H9 (cell line): ENCODE results near the gene WDR55. TPM values are rescaled to one million over a fixed set of nuclear protein-coding genes. Genes with fewer than 3 reads are reported as not detected.

ENCODE experiments used
- DNase-seq: peaks from one replicate; pipeline ENCODE4 v3.0.0-alpha.2; 2017
- H2AFZ ChIP-seq: one replicate; pipeline ENCODE4 v1.6.1; 2013; ENCODE audit warnings: mild to moderate bottlenecking, low read length, control low read depth, moderate library complexity
- H2AK5ac ChIP-seq: 2 replicates; pipeline ENCODE4 v1.6.1; 2013; ENCODE audit warnings: low read length, control low read depth, mixed read lengths; ENCODE audit not compliant: insufficient read length
- H2BK120ac ChIP-seq: one replicate; pipeline ENCODE4 v1.6.1; 2013; ENCODE audit warnings: low read depth, mild to moderate bottlenecking, low read length, control low read depth, inconsistent platforms; ENCODE audit not compliant: poor library complexity, severe bottlenecking
- H2BK12ac ChIP-seq: 2 replicates; pipeline ENCODE4 v1.6.1; 2013; ENCODE audit warnings: low read length, control low read depth, mixed read lengths, low read depth; ENCODE audit not compliant: insufficient read length
- H2BK15ac ChIP-seq: 2 replicates; pipeline ENCODE4 v1.6.1; 2013; ENCODE audit warnings: low read depth, low read length, control low read depth
- H2BK20ac ChIP-seq: one replicate; pipeline ENCODE4 v1.6.1; 2013; ENCODE audit warnings: low read depth, mild to moderate bottlenecking, low read length, control low read depth, inconsistent platforms; ENCODE audit not compliant: poor library complexity, severe bottlenecking
- H2BK5ac ChIP-seq: 2 replicates; pipeline ENCODE4 v1.6.1; 2013; ENCODE audit warnings: low read length, control low read depth, mixed read lengths; ENCODE audit not compliant: insufficient read length
- H3K14ac ChIP-seq: 2 replicates; pipeline ENCODE4 v1.6.1; 2013; ENCODE audit warnings: low read length, control low read depth; ENCODE audit not compliant: insufficient read depth
- H3K18ac ChIP-seq: 2 replicates; pipeline ENCODE4 v1.6.1; 2013; ENCODE audit warnings: low read depth, mild to moderate bottlenecking, mixed read lengths, low read length, control low read depth; ENCODE audit not compliant: insufficient read length
- H3K23ac ChIP-seq: 2 replicates; pipeline ENCODE4 v1.6.1; 2013; ENCODE audit warnings: low read length, control low read depth, mixed read lengths, low read depth; ENCODE audit not compliant: insufficient read length
- H3K23me2 ChIP-seq: 2 replicates; pipeline ENCODE4 v1.6.1; 2013; ENCODE audit warnings: low read depth, mild to moderate bottlenecking, mixed read lengths, low read length, control low read depth; ENCODE audit not compliant: insufficient read length, poor library complexity, severe bottlenecking
- H3K27ac ChIP-seq: 2 replicates; pipeline ENCODE4 v1.5.1; 2013; ENCODE audit warnings: low read length, control low read depth, mixed read lengths, low read depth; ENCODE audit not compliant: insufficient read length
- H3K27me3 ChIP-seq: 2 replicates; pipeline ENCODE4 v1.6.1; 2013; ENCODE audit warnings: low read length, control low read depth, inconsistent platforms; ENCODE audit not compliant: insufficient read depth
- H3K4ac ChIP-seq: 2 replicates; pipeline ENCODE4 v1.6.1; 2013; ENCODE audit warnings: low read depth, mild to moderate bottlenecking, control low read depth, inconsistent platforms, low read length, moderate library complexity
- H3K4me1 ChIP-seq: 2 replicates; pipeline ENCODE4 v1.6.1; 2013; ENCODE audit warnings: low read length, control low read depth, inconsistent platforms; ENCODE audit not compliant: insufficient read depth
- H3K4me2 ChIP-seq: 2 replicates; pipeline ENCODE4 v1.6.1; 2013; ENCODE audit warnings: low read length, control low read depth, mixed read lengths; ENCODE audit not compliant: insufficient read length, insufficient read depth
- H3K56ac ChIP-seq: 2 replicates; pipeline ENCODE4 v1.6.1; 2013; ENCODE audit warnings: low read depth, mild to moderate bottlenecking, mixed read lengths, low read length, control low read depth; ENCODE audit not compliant: insufficient read length
- H3K79me1 ChIP-seq: 2 replicates; pipeline ENCODE4 v1.6.1; 2013; ENCODE audit warnings: low read depth, mild to moderate bottlenecking, moderate library complexity, low read length, control low read depth, inconsistent platforms; ENCODE audit not compliant: insufficient read depth, poor library complexity, severe bottlenecking
- H3K79me2 ChIP-seq: 2 replicates; pipeline ENCODE4 v1.6.1; 2013; ENCODE audit warnings: low read length, control low read depth, inconsistent platforms; ENCODE audit not compliant: insufficient read depth
- H3K9ac ChIP-seq: 2 replicates; pipeline ENCODE4 v1.6.1; 2013; ENCODE audit warnings: low read length, control low read depth, mixed read lengths; ENCODE audit not compliant: insufficient read length; ENCODE audit errors: extremely low read depth
- H3K9me3 ChIP-seq: one replicate; pipeline ENCODE4 v1.6.1; 2013; ENCODE audit warnings: low read depth, low read length, inconsistent platforms; ENCODE audit not compliant: control insufficient read depth
- H3T11ph ChIP-seq: one replicate; pipeline ENCODE4 v1.6.1; 2013; ENCODE audit warnings: mild to moderate bottlenecking, low read length, control low read depth, inconsistent platforms
- H4K20me1 ChIP-seq: one replicate; pipeline ENCODE4 v1.6.1; 2013; ENCODE audit not compliant: control insufficient read depth, insufficient read length, insufficient read depth
- H4K5ac ChIP-seq: 2 replicates; pipeline ENCODE4 v1.6.1; 2013; ENCODE audit warnings: low read depth, mild to moderate bottlenecking, mixed read lengths, low read length, control low read depth; ENCODE audit not compliant: insufficient read length
- H4K8ac ChIP-seq: replicated peaks from 2 replicates; pipeline ENCODE4 v1.6.1; 2013; ENCODE audit warnings: low read length, control low read depth, mixed read lengths, low read depth; ENCODE audit not compliant: insufficient read length
- H4K91ac ChIP-seq: 2 replicates; pipeline ENCODE4 v1.6.1; 2013; ENCODE audit warnings: low read depth, mild to moderate bottlenecking, moderate library complexity, mixed read lengths, low read length, control low read depth; ENCODE audit not compliant: insufficient read length
- H3K27ac Mint-ChIP-seq, 3 experiments: 2 replicates in 2 of 3; 3 replicates in 1 of 3; pipeline ENCODE4 v1.8.0; 2020 to 2021; ENCODE audit warnings: mixed read lengths in 3 of 3, mild to moderate bottlenecking in 1 of 3, moderate library complexity in 1 of 3
- H3K27me3 Mint-ChIP-seq: 2 replicates; pipeline ENCODE4 v1.8.0; 2021; ENCODE audit warnings: low read depth, mild to moderate bottlenecking, moderate library complexity, mixed read lengths
- H3K36me3 Mint-ChIP-seq, 3 experiments: 2 replicates in 2 of 3; 3 replicates in 1 of 3; pipeline ENCODE4 v1.8.0; 2020 to 2021; ENCODE audit warnings: low read depth in 3 of 3, mixed read lengths in 3 of 3; ENCODE audit not compliant: insufficient read depth in 1 of 3
- H3K4me1 Mint-ChIP-seq, 2 experiments: 2 replicates each; pipeline ENCODE4 v1.8.0; 2020; ENCODE audit warnings: mixed read lengths in 2 of 2
- H3K4me3 Mint-ChIP-seq, 2 experiments: 2 replicates in 1 of 2; 3 replicates in 1 of 2; pipeline ENCODE4 v1.8.0; 2020 to 2021; ENCODE audit warnings: mild to moderate bottlenecking in 2 of 2, mixed read lengths in 2 of 2, moderate library complexity in 1 of 2
- H3K9me3 Mint-ChIP-seq, 2 experiments: 2 replicates in 1 of 2; 3 replicates in 1 of 2; pipeline ENCODE4 v1.8.0; 2020; ENCODE audit warnings: mild to moderate bottlenecking in 2 of 2, mixed read lengths in 2 of 2, moderate library complexity in 1 of 2
- CTCF ChIP-seq: fragments of 200-600 bp; sonication (generic); conservative IDR thresholded peaks from 3 replicates; pipeline ENCODE4 v1.8.0; 2021; ENCODE audit warnings: antibody characterized with exemption, mild to moderate bottlenecking
- WGBS: extraction: QIAGEN DNeasy Blood & Tissue Kit; methylation state at CpG from one replicate; pipeline ENCODE4 v1.1.7; 2013; ENCODE audit warnings: missing lambda C conversion rate, low lambda C conversion rate, mixed read lengths; ENCODE audit not compliant: insufficient read length; ENCODE audit errors: extremely low coverage; 5-methylcytosine and 5-hydroxymethylcytosine counted together
- total RNA-seq: library from RNA; stranded (reverse); gene quantifications from 2 replicates; pipeline ENCODE4 v1.2.1, GENCODE V29; 2021

WDR55 gene
- total RNA-seq, 1 experiment from 2014 or later, result 24.7 TPM

- Mint-ChIP-seq H3K4me3 (no peak overlapping the region), H3K36me3 (peaks cover 33 to 61% (median 57%) of the 10 kb centered on the region in 3 experiments)
Observed at GRCh38 chr5:140694276-140694675, 29.6 kb downstream of the WDR55 start.

More at GRCh38 chr5:140694276-140694675, 29.6 kb downstream of the WDR55 start:
- H3K23me2 ChIP-seq, result peaks cover 6% of the 10 kb centered on the region
- H2BK15ac ChIP-seq, result no peak overlapping the region
- H3K23ac ChIP-seq, result no peak overlapping the region
- TF ChIP-seq CTCF, result no peak
- no peaks in the 10 kb centered on the region for H3K4me1 ChIP-seq
- H3K79me1 ChIP-seq, result peaks cover 3% of the 10 kb centered on the region
- H3K27ac ChIP-seq, result no peak overlapping the region
- no peak overlapping the region for H3K4me2 ChIP-seq
- H3K9ac ChIP-seq, result no peak overlapping the region
- no peak overlapping the region for H2BK5ac ChIP-seq
- H4K8ac ChIP-seq, result no peak overlapping the region
- no peak for DNase-seq
- no peak overlapping the region for H2AFZ ChIP-seq
- H3K27me3 Mint-ChIP-seq, result no peaks in the 10 kb centered on the region
- no peaks in the 10 kb centered on the region for H3K9me3 Mint-ChIP-seq
- H4K5ac ChIP-seq, result no peak overlapping the region
- no CpG with 5 or more reads among the region's 5 CpGs for WGBS
- no peak overlapping the region for H3K18ac ChIP-seq
- no peak overlapping the region for H3K27ac Mint-ChIP-seq
- no peak overlapping the region for H2AK5ac ChIP-seq
- no peak overlapping the region for H2BK12ac ChIP-seq
- no peak overlapping the region for H3K56ac ChIP-seq
- H3K4ac ChIP-seq, result no peak overlapping the region
- H2BK120ac ChIP-seq, result no peak overlapping the region
- H3K27me3 ChIP-seq, result no peaks in the 10 kb centered on the region
- no peak overlapping the region for H2BK20ac ChIP-seq
- peaks cover 9% of the 10 kb centered on the region; the same call in 1 of the 2 replicates for H3K79me2 ChIP-seq
- peaks cover 16 to 22% of the 10 kb centered on the region in 2 experiments for H3K4me1 Mint-ChIP-seq
- no peak overlapping the region for H3K14ac ChIP-seq
- H4K20me1 ChIP-seq, result no peaks in the 10 kb centered on the region
- no peak overlapping the region for H4K91ac ChIP-seq
- H3K9me3 ChIP-seq, result no peaks in the 10 kb centered on the region
- H3T11ph ChIP-seq, result no peak overlapping the region
